H1 (cell line): ENCODE measurements around the gene ACSM2A. TPM values are rescaled to one million over a fixed set of nuclear protein-coding genes. Genes with fewer than 3 reads are reported as not detected.

Experiments
- POU5F1 ChIP-seq: IDR thresholded peaks from 2 replicates; pipeline ENCODE4 v1.6.1; 2011; ENCODE audit warnings: low read depth, mild to moderate bottlenecking, low read length, moderate library complexity
- polyA plus RNA-seq, 7 experiments: library from polyadenylated mRNA; depleted of rRNA in 3 of 7; stranded (reverse) in 5 of 7; unstranded in 2 of 7; fragments of >200 nt in 5 of 7; fragments of 200-250 nt in 2 of 7; gene quantifications; 1 replicate in 5 of 7; 2 replicates in 1 of 7; 4 replicates in 1 of 7; pipeline versions ENCODE4 v1.2.1 to v1.2.3, GENCODE V29; 2011 to 2013; ENCODE audit warnings: missing spikeins in 2 of 7, mixed read lengths in 2 of 7
- total RNA-seq: library from RNA; stranded (reverse); fragmentation: NEBNext Ultra II Directional; extraction: Animal tissue kit (Norgen Biotek cat#: 25700); gene quantifications from 2 replicates; pipeline ENCODE4 v1.2.1, GENCODE V29; 2021
- TF ChIP-seq, protein P1 (sequence below): IDR thresholded peaks from 2 replicates; pipeline ENCODE4 v1.6.1; 2011; ENCODE audit warnings: low read depth, mild to moderate bottlenecking, low read length; ENCODE audit not compliant: insufficient read depth

Gene ACSM2A
- total and polyA plus RNA-seq, 2 of the 8 experiments (the other 6 are each of a cell fraction or from before 2014, with no cell fraction given): not detected

GRCh38 chr16:20409398-20410120 lies 41.8 kb upstream of the ACSM2A start, which contains the start of gene ACSM5 (continued):
- TF ChIP-seq, protein P1, sequence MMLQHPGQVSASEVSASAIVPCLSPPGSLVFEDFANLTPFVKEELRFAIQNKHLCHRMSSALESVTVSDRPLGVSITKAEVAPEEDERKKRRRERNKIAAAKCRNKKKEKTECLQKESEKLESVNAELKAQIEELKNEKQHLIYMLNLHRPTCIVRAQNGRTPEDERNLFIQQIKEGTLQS: no peak
- no peak for TF ChIP-seq POU5F1
